Endothelial cell of umbilical vein (primary cell): ENCODE data around the gene TUFM. TPM values are rescaled to one million over a fixed set of nuclear protein-coding genes. Genes with fewer than 3 reads are reported as not detected.

Source experiments
- BruUV-seq: library from RNA; stranded (reverse); fragments of 400-500 nt; replicated peaks from 2 replicates; lab custom pipeline; 2021; lab: Mats Ljungman, UMichigan
- CTCF ChIA-PET: fragments of 300-600, 350-600 bp; sonication (Branson Sonifier 250); formaldehyde crosslinking; loops from one replicate; lab custom pipeline; 2021; ENCODE audit warnings: antibody characterized with exemption, inconsistent platforms; lab: Charles Lee
- POLR2A ChIA-PET: fragments of 300-600, 350-600 bp; sonication (Branson Sonifier 250); formaldehyde crosslinking; loops from one replicate; lab custom pipeline; 2021; ENCODE audit warnings: antibody characterized with exemption, inconsistent platforms; lab: Charles Lee
- DNase-seq: peaks from one replicate; pipeline ENCODE4 v3.0.0-alpha.2; 2011; ENCODE audit warnings: low read depth, low spot score
- FAIRE-seq: peaks from 2 replicates; lab custom pipeline; 2011; peaks lifted over from hg19 to GRCh38; lab: Jason Lieb, UNC
- H2AFZ ChIP-seq: 2 replicates; pipeline ENCODE4 v1.6.0; 2012; ENCODE audit warnings: low read depth, low read length, control low read depth, inconsistent platforms
- H3K27ac ChIP-seq: 2 replicates; pipeline ENCODE4 v1.5.1; 2011; ENCODE audit warnings: low read depth, mild to moderate bottlenecking, control low read depth, low read length, moderate library complexity; ENCODE audit not compliant: insufficient read depth
- H3K27me3 ChIP-seq, 2 experiments: 2 replicates each; pipeline versions ENCODE4 v1.6.0 to v1.6.1; 2011; ENCODE audit warnings: low read length in 2 of 2, mixed read lengths in 1 of 2; ENCODE audit not compliant: control insufficient read depth in 2 of 2, insufficient read depth in 2 of 2
- H3K36me3 ChIP-seq, 2 experiments: 2 replicates in 1 of 2; 3 replicates in 1 of 2; pipeline ENCODE4 v1.5.1; 2011; ENCODE audit warnings: low read length in 2 of 2, mild to moderate bottlenecking in 1 of 2, moderate library complexity in 1 of 2; ENCODE audit not compliant: control insufficient read depth in 2 of 2, insufficient read depth in 2 of 2; ENCODE audit errors: extremely low read depth in 1 of 2
- H3K4me1 ChIP-seq: 3 replicates; pipeline ENCODE4 v1.5.1; 2011; ENCODE audit warnings: mild to moderate bottlenecking, low read length; ENCODE audit not compliant: control insufficient read depth, insufficient read depth; ENCODE audit errors: extremely low read depth
- H3K4me2 ChIP-seq: 2 replicates; pipeline ENCODE4 v1.6.1; 2011; ENCODE audit warnings: low read length, control low read depth, mixed read lengths; ENCODE audit not compliant: insufficient read depth
- H3K4me3 ChIP-seq, 3 experiments: fragments of 200-600 bp in 1 of 3; sonication (generic), shearing (Covaris generic) in 1 of 3; replicated peaks in 1 of 3; 2 replicates each; pipeline ENCODE4 v1.5.1; 2011 to 2016; ENCODE audit warnings: control low read depth in 3 of 3, low read length in 3 of 3, mild to moderate bottlenecking in 2 of 3, inconsistent platforms in 1 of 3, low read depth in 1 of 3, moderate library complexity in 1 of 3; ENCODE audit not compliant: insufficient read depth in 1 of 3
- H3K79me2 ChIP-seq: 2 replicates; pipeline ENCODE4 v1.6.0; 2012; ENCODE audit warnings: low read length, inconsistent platforms; ENCODE audit not compliant: control insufficient read depth, insufficient read depth
- H3K9ac ChIP-seq: replicated peaks from 2 replicates; pipeline ENCODE3; 2011; ENCODE audit warnings: low read length, control low read depth; ENCODE audit not compliant: insufficient read depth; ENCODE audit errors: extremely low read depth
- H3K9me1 ChIP-seq: replicated peaks from 3 replicates; pipeline ENCODE4 v1.6.0; 2011; ENCODE audit warnings: mild to moderate bottlenecking, low read length; ENCODE audit not compliant: control insufficient read depth, insufficient read depth; ENCODE audit errors: extremely low read depth
- H3K9me3 ChIP-seq: replicated peaks from 2 replicates; pipeline ENCODE4 v1.5.1; 2012; ENCODE audit warnings: low read length, inconsistent platforms; ENCODE audit not compliant: control insufficient read depth, insufficient read depth
- H4K20me1 ChIP-seq: replicated peaks from 2 replicates; pipeline ENCODE3; 2011; ENCODE audit warnings: mild to moderate bottlenecking, low read length; ENCODE audit not compliant: control insufficient read depth, insufficient read depth; ENCODE audit errors: extremely low read depth
- CTCF ChIP-seq, 2 donors: IDR thresholded peaks; 1 replicate in 1 of 2; 2 replicates in 1 of 2; pipeline ENCODE4 v1.5.1; 2011; ENCODE audit warnings: low read length in 2 of 2, mild to moderate bottlenecking in 2 of 2, moderate library complexity in 2 of 2, control low read depth in 1 of 2, inconsistent platforms in 1 of 2, low read depth in 1 of 2; ENCODE audit not compliant: insufficient read depth in 1 of 2; ENCODE audit errors: extremely low read depth in 1 of 2
- EZH2 ChIP-seq: IDR thresholded peaks from 2 replicates; pipeline ENCODE4 v1.6.1; 2012; ENCODE audit warnings: borderline replicate concordance, low read depth, mild to moderate bottlenecking, moderate library complexity, low read length, inconsistent platforms; ENCODE audit not compliant: severe bottlenecking
- FOS ChIP-seq: IDR thresholded peaks from 2 replicates; pipeline ENCODE4 v1.6.1; 2011; ENCODE audit warnings: mild to moderate bottlenecking, low read length, moderate library complexity, borderline replicate concordance; ENCODE audit not compliant: insufficient read depth
- GATA2 ChIP-seq: IDR thresholded peaks from 2 replicates; pipeline ENCODE4 v1.7.0; 2011; ENCODE audit warnings: low read depth, mild to moderate bottlenecking, moderate library complexity, mixed read lengths, low read length; ENCODE audit not compliant: insufficient read length, insufficient read depth
- JUN ChIP-seq: IDR thresholded peaks from 2 replicates; pipeline ENCODE4 v1.6.1; 2011; ENCODE audit warnings: borderline replicate concordance, low read depth; ENCODE audit not compliant: insufficient read length, insufficient read depth
- MAX ChIP-seq: IDR thresholded peaks from 2 replicates; pipeline ENCODE4 v1.6.1; 2011; ENCODE audit not compliant: insufficient read depth, insufficient read length
- MYC ChIP-seq: IDR thresholded peaks from one replicate; pipeline ENCODE4 v1.6.1; 2011; ENCODE audit warnings: mild to moderate bottlenecking, low read depth, low read length
- POLR2A ChIP-seq: IDR thresholded peaks from 2 replicates; pipeline ENCODE4 v1.6.1; 2012; ENCODE audit warnings: low read depth, mild to moderate bottlenecking, control low read depth, low read length
- POLR2AphosphoS5 ChIP-seq: IDR thresholded peaks from 2 replicates; pipeline ENCODE4 v1.6.1; 2012; ENCODE audit warnings: low read depth, mild to moderate bottlenecking, control low read depth, low read length, moderate library complexity; ENCODE audit not compliant: insufficient read depth
- dilution Hi-C: fragments of 300-500 bp; cut with MboI; formaldehyde crosslinking; loops from one replicate; pipeline ENCODE4 v1.15.0; 2019; ENCODE audit warnings: low sequenced_read_pairs; ENCODE audit not compliant: extremely low pct_ligation_motif_present
- intact Hi-C: fragments of 100-400 bp; cut with micrococcal nuclease; formaldehyde crosslinking; loops from one replicate; pipeline ENCODE4 v1.10.0; 2022
- polyA plus RNA-seq, 4 experiments: library from polyadenylated mRNA; depleted of rRNA in 3 of 4; stranded (reverse) in 3 of 4; unstranded in 1 of 4; fragments of >200 nt; gene quantifications; 2 replicates each; pipeline versions ENCODE4 v1.2.1 to v1.2.3, GENCODE V29; 2011 to 2012; ENCODE audit warnings: missing spikeins in 1 of 4
- total RNA-seq: library from RNA; stranded (reverse); gene quantifications from 2 replicates; pipeline ENCODE4 v1.2.3, GENCODE V29; 2021

The TUFM gene
- total and polyA plus RNA-seq, 2 donors (not counting 3 experiments of a cell fraction or from before 2014, with no cell fraction given): 186 to 227 TPM

GRCh38 chr16:28826141-28826540, 20.0 kb downstream of the TUFM start:
- Histone ChIP-seq H3K27ac (no peak overlapping the region), H3K79me2 (peaks cover 59% of the 10 kb centered on the region), H3K27me3 (no peaks in the 10 kb centered on the region), H4K20me1 (no peaks in the 10 kb centered on the region), H3K4me3 (no peak overlapping the region), H2AFZ (no peak overlapping the region), H3K9me1 (no peaks in the 10 kb centered on the region), H3K36me3 (peaks cover 37 to 41% of the 10 kb centered on the region in 2 experiments), H3K4me1 (peaks cover 16% of the 10 kb centered on the region), H3K4me2 (no peak overlapping the region), H3K9me3 (no peaks in the 10 kb centered on the region), H3K9ac (no peak overlapping the region)
- no peak for TF ChIP-seq MYC
- TF ChIP-seq MAX: no peak
- no peak for TF ChIP-seq JUN
- no peak for TF ChIP-seq CTCF (IDR thresholded peaks at IDR 0.05; ENCODE audit: extremely low read depth in 1 of 2, insufficient read depth in 1 of 2, low read depth in 1 of 2, low read length in 2 of 2)
- no peak for TF ChIP-seq FOS
- TF ChIP-seq POLR2A: no peak
- no peak for TF ChIP-seq POLR2AphosphoS5
- no peak for TF ChIP-seq EZH2
- no peak for TF ChIP-seq GATA2
- no TSS peak for BruUV-seq
- CTCF ChIA-PET: interaction anchor here (1.0 kb wide), 1 partner anchor 119 kb away, joined by 3 read pairs; no protein-coding TSS in a partner anchor
- no peak for DNase-seq
- peak; percentile 12 for FAIRE-seq
- POLR2A ChIA-PET: no interaction called here
- dilution Hi-C loops (no loop called here), intact Hi-C loops (no loop called here)
